Activated naive CD8-positive, alpha-beta T cell treated with anti-CD3 and anti-CD28 coated beads, Interleukin-2, amount 10 ng/mL, durations not matched to agents 7 days and 5 days (primary cell): ENCODE data around the gene XPNPEP2. TPM values are rescaled to one million over a fixed set of nuclear protein-coding genes. Genes with fewer than 3 reads are reported as not detected.

Experiments
- ATAC-seq: fragments of 150-1000 bp; cut with Tn5 transposase; one replicate; pipeline ENCODE4 v1.10.0; 2021; ENCODE audit warnings: low read depth, moderate library complexity
- POLR2A ChIA-PET: fragments of 350-600 bp; sonication (Branson Sonifier 250); formaldehyde crosslinking; loops from one replicate; lab custom pipeline; 2021; ENCODE audit warnings: antibody characterized with exemption; lab: Charles Lee
- DNase-seq: peaks from one replicate; pipeline ENCODE4 v3.0.0; 2021
- H3K27ac Mint-ChIP-seq: one replicate; pipeline ENCODE4 v1.8.0; 2022; ENCODE audit warnings: mild to moderate bottlenecking, mixed read lengths
- H3K27me3 Mint-ChIP-seq: one replicate; pipeline ENCODE4 v1.8.0; 2022; ENCODE audit warnings: mild to moderate bottlenecking, moderate library complexity, mixed read lengths
- H3K36me3 Mint-ChIP-seq: one replicate; pipeline ENCODE4 v1.8.0; 2021; ENCODE audit warnings: mild to moderate bottlenecking, mixed read lengths
- H3K4me1 Mint-ChIP-seq: one replicate; pipeline ENCODE4 v1.8.0; 2021; ENCODE audit warnings: mixed read lengths
- H3K4me3 Mint-ChIP-seq: one replicate; pipeline ENCODE4 v1.8.0; 2022; ENCODE audit warnings: mild to moderate bottlenecking, moderate library complexity, mixed read lengths
- H3K9me3 Mint-ChIP-seq: one replicate; pipeline ENCODE4 v1.8.0; 2021; ENCODE audit warnings: mixed read lengths
- total RNA-seq, 2 experiments: library from RNA; stranded (reverse); gene quantifications; one replicate each; pipeline ENCODE4 v1.2.3, GENCODE V29; 2021

The XPNPEP2 gene
- total RNA-seq, 2 experiments from 2014 or later: 0.65 to 0.67 TPM

DNA sequence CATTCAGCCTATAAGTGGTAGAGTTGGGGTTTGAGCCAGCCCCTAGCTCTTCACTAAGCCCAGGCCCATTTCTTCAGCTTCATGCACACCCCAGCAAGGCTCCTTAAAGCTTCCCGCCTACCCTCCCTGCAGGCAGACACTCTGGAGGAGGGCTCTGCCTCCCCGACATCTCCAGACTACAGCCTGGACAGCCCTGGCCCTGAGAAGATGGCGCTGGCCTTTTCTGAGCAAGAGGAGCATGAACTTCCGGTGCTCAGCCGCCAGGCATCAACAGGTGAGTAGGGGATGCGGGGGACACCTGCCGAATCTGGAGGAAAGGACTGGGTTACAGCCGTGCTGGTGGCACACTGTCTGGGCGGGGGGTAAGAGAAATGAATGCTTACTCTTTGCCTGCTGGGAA lies 52.0 kb downstream of the XPNPEP2 start:
- POLR2A ChIA-PET: interaction anchor here (3.5 kb wide), 1 partner anchor 8 kb away, joined by 21 read pairs; no protein-coding TSS in a partner anchor
- no peak for ATAC-seq
- no peaks in the 10 kb centered on the region for H3K9me3 Mint-ChIP-seq
- no peak overlapping the region for H3K4me3 Mint-ChIP-seq
- no peak overlapping the region for H3K27ac Mint-ChIP-seq
- DNase-seq: no peak
- no peaks in the 10 kb centered on the region for H3K27me3 Mint-ChIP-seq
- H3K4me1 Mint-ChIP-seq: peaks cover 21% of the 10 kb centered on the region
- H3K36me3 Mint-ChIP-seq: peaks cover 20% of the 10 kb centered on the region

DNA sequence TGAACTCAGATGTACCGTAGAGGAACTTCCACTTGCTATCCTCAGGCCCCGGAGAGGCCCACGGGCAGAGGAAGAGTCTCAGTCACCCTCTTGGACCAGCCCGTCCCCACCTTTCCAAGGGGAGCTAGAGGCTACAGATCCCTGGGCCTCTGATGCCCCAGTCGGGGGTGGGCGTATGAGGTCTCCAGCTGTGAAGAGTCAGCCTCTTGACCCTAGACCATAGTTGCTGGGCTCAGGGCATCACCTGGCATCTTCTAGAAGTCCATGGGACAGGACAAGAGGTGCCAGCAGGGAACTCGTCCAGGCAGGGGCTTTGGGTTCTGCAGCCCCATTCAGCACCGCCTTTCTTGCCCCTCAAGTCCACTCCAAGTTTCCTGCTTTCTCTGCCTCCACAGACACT lies 52.6 kb downstream of the XPNPEP2 start:
- H3K27me3 Mint-ChIP-seq: no peaks in the 10 kb centered on the region
- no peak overlapping the region for H3K27ac Mint-ChIP-seq
- no peaks in the 10 kb centered on the region for H3K9me3 Mint-ChIP-seq
- POLR2A ChIA-PET: interaction anchor here (3.5 kb wide), 1 partner anchor 9 kb away, joined by 21 read pairs; no protein-coding TSS in a partner anchor
- ATAC-seq (no peak), DNase-seq (no peak)
- no peak overlapping the region for H3K4me3 Mint-ChIP-seq
- H3K4me1 Mint-ChIP-seq: peaks cover 16% of the 10 kb centered on the region
- peaks cover 19% of the 10 kb centered on the region for H3K36me3 Mint-ChIP-seq

DNA sequence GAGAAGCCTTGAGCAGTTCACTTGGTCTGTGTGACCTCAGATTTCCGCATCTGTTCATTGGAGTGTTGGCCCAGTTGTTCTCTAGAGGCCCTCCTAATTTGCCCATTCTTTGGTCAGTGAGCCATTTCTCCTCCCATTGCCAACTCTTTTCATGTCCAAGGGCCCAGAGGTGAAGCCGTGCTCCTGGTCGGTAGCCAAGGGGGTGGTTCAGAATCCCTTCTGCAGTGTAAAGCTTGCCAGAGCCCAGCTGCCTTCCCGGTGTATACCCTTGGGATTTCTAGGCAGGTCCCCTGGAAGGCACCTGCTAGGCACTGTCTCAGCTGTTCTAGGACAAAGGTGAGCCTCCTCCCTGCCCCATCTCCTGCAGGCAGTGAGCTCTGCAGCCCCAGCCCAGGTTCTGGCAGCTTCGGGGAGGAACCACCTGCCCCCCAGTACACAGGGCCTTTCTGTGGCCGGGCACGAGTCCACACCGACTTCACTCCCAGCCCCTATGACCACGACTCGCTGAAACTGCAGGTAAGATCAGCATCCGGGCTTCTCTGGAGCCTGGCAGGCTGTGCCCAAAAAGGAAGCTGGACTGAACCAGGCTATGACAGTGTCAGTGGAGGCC lies 53.3 kb downstream of the XPNPEP2 start:
- H3K36me3 Mint-ChIP-seq: peaks cover 18% of the 10 kb centered on the region
- DNase-seq (no peak), ATAC-seq (no peak)
- no peaks in the 10 kb centered on the region for H3K9me3 Mint-ChIP-seq
- peaks cover 11% of the 10 kb centered on the region for H3K4me1 Mint-ChIP-seq
- H3K27ac Mint-ChIP-seq: no peak overlapping the region
- no peaks in the 10 kb centered on the region for H3K27me3 Mint-ChIP-seq
- POLR2A ChIA-PET: interaction anchor here (1.5 to 3.5 kb wide), 2 partner anchors 10 kb away, joined by 3 to 21 read pairs; no protein-coding TSS in a partner anchor
- no peak overlapping the region for H3K4me3 Mint-ChIP-seq

DNA sequence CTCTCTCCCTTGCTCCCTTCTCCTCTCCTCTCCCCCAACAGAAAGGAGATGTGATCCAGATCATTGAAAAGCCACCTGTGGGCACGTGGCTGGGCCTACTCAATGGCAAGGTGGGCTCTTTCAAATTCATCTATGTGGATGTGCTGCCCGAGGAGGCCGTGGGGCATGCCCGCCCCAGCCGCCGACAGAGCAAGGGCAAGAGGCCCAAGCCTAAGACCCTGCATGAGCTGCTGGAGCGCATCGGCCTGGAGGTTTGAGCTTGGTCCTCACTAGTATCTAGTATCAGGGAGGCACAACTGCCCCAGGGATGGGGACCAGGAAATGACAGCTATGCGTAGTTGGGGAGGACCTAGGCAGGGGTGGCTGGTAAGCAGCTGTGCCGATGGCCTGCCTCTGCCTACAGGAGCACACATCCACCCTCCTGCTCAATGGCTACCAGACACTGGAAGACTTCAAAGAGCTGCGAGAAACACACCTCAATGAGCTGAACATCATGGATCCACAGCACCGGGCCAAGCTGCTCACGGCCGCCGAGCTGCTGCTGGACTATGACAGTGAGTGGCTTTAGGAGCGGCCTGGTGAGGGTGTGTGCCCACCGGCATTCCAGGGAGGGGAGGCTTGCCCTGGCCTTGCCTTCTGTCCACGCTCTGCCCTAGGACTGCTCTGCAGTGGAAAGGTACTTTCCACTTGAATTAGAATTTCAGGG lies 54.0 kb downstream of the XPNPEP2 start:
- DNase-seq (no peak), ATAC-seq (no peak)
- H3K9me3 Mint-ChIP-seq: no peaks in the 10 kb centered on the region
- peak overlapping the region; percentile 48 for H3K27ac Mint-ChIP-seq
- H3K36me3 Mint-ChIP-seq: peaks cover 12% of the 10 kb centered on the region
- H3K27me3 Mint-ChIP-seq: no peaks in the 10 kb centered on the region
- no peak overlapping the region for H3K4me3 Mint-ChIP-seq
- H3K4me1 Mint-ChIP-seq: peaks cover 6% of the 10 kb centered on the region
- POLR2A ChIA-PET: interaction anchor here (1.5 to 3.5 kb wide), 2 partner anchors 9 to 10 kb away, joined by 3 to 21 read pairs; no protein-coding TSS in a partner anchor

DNA sequence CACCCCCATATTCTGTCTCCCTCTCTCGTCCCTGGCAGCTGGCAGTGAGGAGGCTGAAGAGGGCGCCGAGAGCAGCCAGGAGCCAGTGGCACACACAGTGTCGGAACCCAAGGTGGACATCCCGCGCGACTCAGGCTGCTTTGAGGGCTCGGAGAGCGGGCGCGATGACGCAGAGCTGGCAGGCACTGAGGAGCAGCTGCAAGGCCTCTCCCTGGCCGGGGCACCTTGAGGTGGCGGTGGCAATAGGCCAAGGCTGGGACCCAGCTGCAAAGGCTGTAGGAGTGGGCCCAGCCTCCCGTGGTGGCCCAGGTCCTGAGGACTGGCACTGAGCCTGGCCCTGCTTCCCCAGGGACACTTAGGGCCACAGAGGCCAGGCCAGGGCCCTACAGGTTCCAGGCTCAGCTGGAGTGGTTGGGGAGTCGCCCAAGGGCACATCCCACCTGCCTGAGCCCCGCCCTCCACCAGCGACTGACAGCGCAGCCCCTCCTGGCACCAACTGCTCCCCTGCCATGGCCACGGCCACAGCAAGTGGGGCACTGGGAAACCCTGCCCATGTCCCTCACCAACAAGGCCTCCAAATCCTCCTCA lies 54.9 kb downstream of the XPNPEP2 start:
- peaks cover 8% of the 10 kb centered on the region for H3K36me3 Mint-ChIP-seq
- POLR2A ChIA-PET: interaction anchor here (3.5 kb wide), 1 partner anchor 11 kb away, joined by 21 read pairs; no protein-coding TSS in a partner anchor
- H3K27ac Mint-ChIP-seq: no peak overlapping the region
- H3K27me3 Mint-ChIP-seq: no peaks in the 10 kb centered on the region
- H3K4me1 Mint-ChIP-seq: peaks cover 5% of the 10 kb centered on the region
- no peak overlapping the region for H3K4me3 Mint-ChIP-seq
- DNase-seq (no peak), ATAC-seq (no peak)
- H3K9me3 Mint-ChIP-seq: no peaks in the 10 kb centered on the region

DNA sequence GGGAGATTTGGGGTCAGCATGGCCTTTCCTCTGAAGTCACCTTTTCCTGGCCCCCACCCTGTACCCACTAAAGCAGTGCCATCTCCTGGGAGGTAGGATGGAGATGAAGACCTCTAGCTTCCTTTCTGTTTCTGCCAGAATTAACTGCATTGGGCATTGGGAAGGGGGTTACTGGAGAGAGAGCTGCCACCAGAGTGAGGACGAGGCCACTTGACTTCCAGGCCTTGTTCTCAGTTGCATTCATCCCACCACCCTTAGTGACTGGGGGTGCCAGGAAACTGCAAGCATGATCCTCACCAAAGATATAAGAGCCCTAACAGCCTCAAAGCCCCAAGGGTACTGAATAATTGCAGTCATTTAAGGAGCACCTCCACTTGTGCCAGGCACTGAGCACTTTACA lies 56.8 kb downstream of the XPNPEP2 start:
- Mint-ChIP-seq H3K27ac (no peak overlapping the region), H3K4me1 (peaks cover 7% of the 10 kb centered on the region), H3K9me3 (no peaks in the 10 kb centered on the region), H3K4me3 (no peak overlapping the region), H3K36me3 (peaks cover 8% of the 10 kb centered on the region), H3K27me3 (no peaks in the 10 kb centered on the region)
- DNase-seq (no peak), ATAC-seq (no peak)
- POLR2A ChIA-PET: interaction anchor here (1.1 to 1.5 kb wide), 2 partner anchors 12 to 14 kb away, joined by 3 to 4 read pairs; no protein-coding TSS in a partner anchor

DNA sequence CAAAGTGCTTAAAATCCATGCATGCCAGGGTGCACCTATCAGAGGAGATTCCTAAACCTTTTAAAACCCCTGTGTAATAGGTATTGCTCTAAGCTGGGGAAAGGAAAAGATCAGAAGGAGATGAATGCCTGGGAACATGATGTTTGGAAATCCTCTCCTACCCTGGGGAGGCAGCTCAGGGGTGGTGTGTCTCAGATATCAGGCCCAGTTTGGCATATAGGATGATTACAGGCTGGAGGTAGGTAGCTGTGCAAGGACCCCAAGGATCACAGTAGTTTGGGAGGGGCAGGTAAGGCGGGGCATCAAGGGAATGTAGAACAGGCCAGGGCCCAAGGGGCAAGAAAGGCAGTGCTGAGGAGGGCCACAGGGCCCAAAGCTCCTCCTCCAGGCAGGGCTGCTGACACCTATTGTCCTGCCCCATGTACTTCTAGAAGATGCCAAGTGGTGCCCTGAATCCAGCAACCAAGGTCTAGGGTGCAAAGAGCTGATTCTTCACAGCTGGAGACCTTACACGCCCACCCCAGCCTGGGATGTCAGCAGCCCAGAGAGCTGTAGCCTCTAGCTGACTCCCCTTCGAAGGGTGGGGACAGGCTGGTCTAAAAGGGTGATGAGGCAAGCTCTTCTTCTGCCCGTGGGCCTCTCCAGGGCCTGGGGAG lies 58.6 kb downstream of the XPNPEP2 start:
- Mint-ChIP-seq H3K27me3 (no peaks in the 10 kb centered on the region), H3K4me3 (no peak overlapping the region), H3K9me3 (no peaks in the 10 kb centered on the region), H3K27ac (peak overlapping the region; percentile 16), H3K4me1 (peaks cover 7% of the 10 kb centered on the region), H3K36me3 (peaks cover 6% of the 10 kb centered on the region)
- no peak for ATAC-seq
- DNase-seq: no peak
- POLR2A ChIA-PET: interaction anchor here (1.1 to 3.7 kb wide), 5 partner anchors 11 to 40 kb away, joined by 3 to 13 read pairs (median 4); no protein-coding TSS in a partner anchor

DNA sequence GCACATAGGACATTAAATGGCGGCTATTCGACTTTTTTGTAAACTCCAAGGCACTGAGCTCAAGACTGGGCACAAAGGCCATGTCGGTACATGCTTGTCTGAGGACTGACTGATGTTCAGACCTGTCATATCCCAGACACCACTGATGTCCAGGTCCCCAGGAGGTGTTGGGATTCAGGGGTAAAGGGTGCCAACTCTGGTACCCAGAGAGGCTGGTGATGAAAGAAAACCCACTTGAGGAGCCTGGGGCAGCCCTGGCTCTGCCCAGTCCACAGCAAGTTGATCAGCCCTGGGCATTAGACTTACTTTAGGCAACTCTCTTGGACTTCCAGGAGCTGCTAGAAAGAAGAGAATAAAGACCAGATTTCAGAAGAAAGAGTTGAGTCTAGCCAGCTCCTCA lies 59.7 kb downstream of the XPNPEP2 start:
- no peak overlapping the region for H3K27ac Mint-ChIP-seq

DNA sequence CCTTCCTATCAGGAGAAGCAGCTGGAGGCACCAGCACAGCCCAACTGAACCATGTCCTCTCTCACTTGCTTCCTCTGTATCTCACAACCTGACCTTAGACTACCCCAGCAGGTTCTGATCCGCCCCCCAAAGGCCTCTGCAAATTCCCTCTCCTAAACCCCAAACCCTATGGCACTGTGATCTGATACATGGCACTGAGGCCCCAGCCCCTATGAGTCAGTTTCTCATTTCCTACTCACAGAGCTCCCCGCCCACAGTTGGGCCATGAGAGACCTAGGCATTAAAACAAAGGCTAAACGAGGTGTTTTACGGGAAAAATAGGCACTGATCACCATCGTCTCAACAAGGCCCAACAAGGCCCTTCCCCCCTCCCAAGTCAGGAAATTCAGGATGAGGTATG lies 60.1 kb downstream of the XPNPEP2 start:
- H3K27me3 Mint-ChIP-seq: no peaks in the 10 kb centered on the region

More for the DNA sequence above, 59.7 kb downstream of the XPNPEP2 start:
- Mint-ChIP-seq H3K4me1 (peaks cover 7% of the 10 kb centered on the region), H3K9me3 (no peaks in the 10 kb centered on the region), H3K4me3 (no peak overlapping the region), H3K36me3 (peaks cover 6% of the 10 kb centered on the region), H3K27me3 (no peaks in the 10 kb centered on the region)
- ATAC-seq (no peak), DNase-seq (no peak)
- POLR2A ChIA-PET: interaction anchor here (0.6 to 3.7 kb wide), 6 partner anchors 12 to 42 kb away, joined by 3 to 13 read pairs (median 4); no protein-coding TSS in a partner anchor

DNA sequence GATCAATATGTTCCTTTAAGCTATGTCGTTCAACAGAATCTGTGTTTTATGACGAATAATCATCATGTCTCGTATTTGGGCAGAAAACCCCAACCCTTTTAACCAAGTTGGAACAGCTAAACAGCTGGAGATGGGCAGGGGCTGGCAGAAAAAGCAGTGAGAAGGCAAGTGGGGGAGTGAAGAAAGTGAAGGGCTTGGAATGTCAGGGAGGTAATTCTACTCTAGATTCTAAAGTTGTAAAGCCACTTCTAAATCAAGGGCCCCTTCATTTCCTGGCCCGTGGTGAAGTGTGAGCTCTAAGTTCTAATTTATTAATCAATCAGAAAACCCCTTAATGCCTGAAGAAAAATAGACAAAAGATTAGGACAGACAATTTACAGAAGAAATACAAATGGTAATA lies 61.4 kb downstream of the XPNPEP2 start:
- POLR2A ChIA-PET: interaction anchor here (1.0 to 3.7 kb wide), 2 partner anchors 8 to 14 kb away, joined by 3 to 13 read pairs; no protein-coding TSS in a partner anchor
- no peak for DNase-seq
- ATAC-seq: no peak
- Mint-ChIP-seq H3K9me3 (no peaks in the 10 kb centered on the region), H3K27ac (no peak overlapping the region), H3K4me1 (peaks cover 6% of the 10 kb centered on the region), H3K27me3 (no peaks in the 10 kb centered on the region), H3K36me3 (peaks cover 3% of the 10 kb centered on the region), H3K4me3 (no peak overlapping the region)

More for the DNA sequence above, 60.1 kb downstream of the XPNPEP2 start:
- Mint-ChIP-seq H3K9me3 (no peaks in the 10 kb centered on the region), H3K36me3 (peaks cover 6% of the 10 kb centered on the region), H3K4me3 (no peak overlapping the region), H3K27ac (peak overlapping the region; percentile 42), H3K4me1 (peaks cover 8% of the 10 kb centered on the region)
- ATAC-seq (peak; percentile 34), DNase-seq (no peak)
- POLR2A ChIA-PET: interaction anchor here (0.6 to 3.7 kb wide), 6 partner anchors 12 to 42 kb away, joined by 3 to 13 read pairs (median 4); no protein-coding TSS in a partner anchor

DNA sequence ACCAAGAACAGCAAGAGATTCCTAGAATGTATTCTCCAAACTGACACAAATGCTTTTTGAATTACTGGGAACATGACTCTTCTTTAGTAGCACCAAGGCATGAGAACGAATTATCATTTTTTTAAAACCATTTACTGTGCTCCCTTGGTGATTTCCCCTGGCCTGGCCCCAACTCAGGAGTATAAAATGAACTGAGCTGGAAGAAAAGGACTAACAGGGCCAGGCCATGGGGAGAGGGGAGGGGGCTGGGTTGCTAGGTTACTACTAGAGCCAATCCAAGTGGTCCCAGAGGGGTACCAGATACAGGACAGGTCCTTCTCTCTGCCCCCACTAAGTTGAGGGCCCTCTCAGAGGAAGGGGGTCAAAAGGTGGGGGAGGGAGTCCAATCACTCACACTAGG lies 64.1 kb downstream of the XPNPEP2 start:
- H3K27me3 Mint-ChIP-seq: no peaks in the 10 kb centered on the region

DNA sequence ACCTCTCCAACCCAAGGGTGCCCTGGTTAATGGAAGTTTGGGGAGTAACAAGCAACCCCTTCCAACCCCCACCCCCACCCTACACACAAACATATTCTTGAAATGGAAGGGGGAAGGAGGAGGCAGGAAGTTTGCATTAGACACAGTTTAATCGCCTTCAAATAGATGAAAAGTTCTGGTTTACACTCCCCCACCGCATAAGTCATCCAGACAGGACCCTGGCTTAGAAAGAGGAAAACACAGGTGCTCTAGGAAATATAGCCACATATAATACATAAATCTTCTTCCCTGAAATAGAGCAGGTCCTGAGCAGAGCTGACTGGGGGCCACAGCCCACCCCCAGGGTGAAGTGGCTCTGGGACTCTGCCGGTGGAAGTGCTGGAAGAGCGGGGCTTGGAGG lies 66.0 kb downstream of the XPNPEP2 start:
- no peak overlapping the region for H3K4me3 Mint-ChIP-seq
- ATAC-seq: no peak
- no peak for DNase-seq
- H3K4me1 Mint-ChIP-seq: peaks cover 19% of the 10 kb centered on the region
- H3K27me3 Mint-ChIP-seq: no peaks in the 10 kb centered on the region
- no peak overlapping the region for H3K27ac Mint-ChIP-seq
- POLR2A ChIA-PET: no interaction called here
- H3K9me3 Mint-ChIP-seq: no peaks in the 10 kb centered on the region
- peaks cover 16% of the 10 kb centered on the region for H3K36me3 Mint-ChIP-seq

More for the DNA sequence above, 64.1 kb downstream of the XPNPEP2 start:
- Mint-ChIP-seq H3K36me3 (peaks cover 2% of the 10 kb centered on the region), H3K9me3 (no peaks in the 10 kb centered on the region), H3K27ac (no peak overlapping the region), H3K4me1 (peaks cover 6% of the 10 kb centered on the region), H3K4me3 (no peak overlapping the region)
- no peak for DNase-seq
- ATAC-seq: no peak
- POLR2A ChIA-PET: no interaction called here
